ENCODE results near the gene FBLN1. TPM values are rescaled to one million over a fixed set of nuclear protein-coding genes. Genes with fewer than 3 reads are reported as not detected.

The FBLN1 gene
- total RNA-seq, 1 donor: 256 TPM

DNA sequence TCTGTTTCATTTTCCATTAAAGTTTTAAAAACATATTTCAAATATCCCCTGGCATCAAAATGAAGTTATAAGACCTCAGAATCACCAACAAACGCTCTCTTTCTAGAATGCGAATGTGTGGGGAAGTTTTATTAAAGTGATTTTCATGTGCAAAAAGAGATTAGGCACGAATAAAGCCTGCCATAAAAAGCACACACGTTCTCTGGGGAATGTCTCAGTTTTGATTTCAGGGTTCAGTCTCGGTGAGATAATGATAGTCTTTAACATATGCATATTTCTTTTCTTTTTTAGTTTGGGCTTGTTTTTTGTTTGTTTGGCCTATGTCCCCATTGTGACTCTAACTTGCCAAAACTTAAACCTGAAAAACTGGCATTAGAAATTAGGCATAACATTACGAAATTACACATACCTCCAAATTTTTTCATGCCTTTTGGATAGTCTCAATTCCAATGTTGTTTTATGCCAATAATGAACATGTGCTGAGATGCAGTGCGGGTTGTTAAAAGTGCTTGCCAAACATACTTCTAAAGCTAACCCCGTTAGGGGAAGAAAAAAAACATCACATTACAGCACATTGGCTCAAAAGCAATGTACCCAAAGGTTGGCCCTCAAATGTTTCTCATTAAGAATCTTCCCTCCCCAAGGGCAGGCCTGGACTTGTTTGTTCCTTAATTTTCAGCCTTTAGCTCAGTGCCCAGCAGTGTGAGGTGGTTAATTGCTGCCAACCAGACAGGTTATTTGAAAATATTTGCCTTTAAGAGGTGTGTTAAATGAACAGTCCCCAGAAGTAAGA, 33.2 kb upstream of the FBLN1 start:
- peak; percentile 70 for DNase-seq (ENCODE audit: low read depth)
- no peak overlapping the region for H3K4me3 ChIP-seq (ENCODE audit: low read depth, low read length)
- TF ChIP-seq, protein P1, sequence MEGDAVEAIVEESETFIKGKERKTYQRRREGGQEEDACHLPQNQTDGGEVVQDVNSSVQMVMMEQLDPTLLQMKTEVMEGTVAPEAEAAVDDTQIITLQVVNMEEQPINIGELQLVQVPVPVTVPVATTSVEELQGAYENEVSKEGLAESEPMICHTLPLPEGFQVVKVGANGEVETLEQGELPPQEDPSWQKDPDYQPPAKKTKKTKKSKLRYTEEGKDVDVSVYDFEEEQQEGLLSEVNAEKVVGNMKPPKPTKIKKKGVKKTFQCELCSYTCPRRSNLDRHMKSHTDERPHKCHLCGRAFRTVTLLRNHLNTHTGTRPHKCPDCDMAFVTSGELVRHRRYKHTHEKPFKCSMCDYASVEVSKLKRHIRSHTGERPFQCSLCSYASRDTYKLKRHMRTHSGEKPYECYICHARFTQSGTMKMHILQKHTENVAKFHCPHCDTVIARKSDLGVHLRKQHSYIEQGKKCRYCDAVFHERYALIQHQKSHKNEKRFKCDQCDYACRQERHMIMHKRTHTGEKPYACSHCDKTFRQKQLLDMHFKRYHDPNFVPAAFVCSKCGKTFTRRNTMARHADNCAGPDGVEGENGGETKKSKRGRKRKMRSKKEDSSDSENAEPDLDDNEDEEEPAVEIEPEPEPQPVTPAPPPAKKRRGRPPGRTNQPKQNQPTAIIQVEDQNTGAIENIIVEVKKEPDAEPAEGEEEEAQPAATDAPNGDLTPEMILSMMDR (IDR thresholded peaks at IDR 0.05; ENCODE audit: insufficient read depth, low read depth, low read length): no peak

DNA sequence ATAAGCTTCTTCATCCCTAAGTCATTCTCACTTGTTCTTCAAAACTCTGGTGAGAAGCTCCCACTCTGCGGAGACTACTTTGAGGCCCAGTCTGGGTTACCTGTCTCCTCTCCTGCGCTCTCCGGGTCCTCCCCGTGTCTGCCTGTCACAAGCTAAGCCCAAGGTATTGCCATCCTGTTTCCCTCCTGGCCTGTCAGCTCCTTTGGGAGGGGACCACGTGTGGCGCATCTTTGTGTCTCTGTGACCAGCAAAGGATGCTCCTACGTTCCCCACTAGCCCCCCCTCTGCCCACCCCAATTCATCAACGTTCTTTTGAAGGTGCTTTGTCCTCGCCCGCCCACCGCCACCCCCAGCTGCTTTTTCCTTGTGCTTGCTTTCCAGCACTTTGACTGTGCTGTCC, 31.8 kb upstream of the FBLN1 start:
- DNase-seq (ENCODE audit: low read depth): no peak
- TF ChIP-seq, protein P1 (IDR thresholded peaks at IDR 0.05; ENCODE audit: insufficient read depth, low read depth, low read length): no peak
- no peak overlapping the region for H3K4me3 ChIP-seq (ENCODE audit: low read depth, low read length)

DNA sequence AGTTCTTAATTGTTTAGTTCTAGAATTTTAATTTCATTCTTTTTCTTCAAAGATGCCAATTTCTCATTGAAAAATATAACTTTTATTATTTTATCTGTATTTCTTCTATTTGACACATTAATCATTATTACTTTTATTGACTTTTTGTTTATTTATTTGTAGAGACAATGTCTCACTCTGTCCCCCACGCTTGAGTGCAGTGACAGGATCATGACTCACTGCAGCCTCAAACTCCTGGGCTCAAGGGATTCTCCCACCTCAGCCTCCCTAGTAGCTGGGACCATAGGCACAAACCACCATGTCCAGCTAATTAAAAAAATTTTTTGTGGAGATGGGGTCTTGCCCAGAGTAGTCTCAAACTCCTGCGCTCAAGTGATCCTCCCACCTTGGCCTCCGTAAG, 30.3 kb upstream of the FBLN1 start:
- TF ChIP-seq, protein P1 (IDR thresholded peaks at IDR 0.05; ENCODE audit: insufficient read depth, low read depth, low read length): no peak
- no peak for DNase-seq (ENCODE audit: low read depth)
- H3K4me3 ChIP-seq (ENCODE audit: low read depth, low read length): no peak overlapping the region

DNA sequence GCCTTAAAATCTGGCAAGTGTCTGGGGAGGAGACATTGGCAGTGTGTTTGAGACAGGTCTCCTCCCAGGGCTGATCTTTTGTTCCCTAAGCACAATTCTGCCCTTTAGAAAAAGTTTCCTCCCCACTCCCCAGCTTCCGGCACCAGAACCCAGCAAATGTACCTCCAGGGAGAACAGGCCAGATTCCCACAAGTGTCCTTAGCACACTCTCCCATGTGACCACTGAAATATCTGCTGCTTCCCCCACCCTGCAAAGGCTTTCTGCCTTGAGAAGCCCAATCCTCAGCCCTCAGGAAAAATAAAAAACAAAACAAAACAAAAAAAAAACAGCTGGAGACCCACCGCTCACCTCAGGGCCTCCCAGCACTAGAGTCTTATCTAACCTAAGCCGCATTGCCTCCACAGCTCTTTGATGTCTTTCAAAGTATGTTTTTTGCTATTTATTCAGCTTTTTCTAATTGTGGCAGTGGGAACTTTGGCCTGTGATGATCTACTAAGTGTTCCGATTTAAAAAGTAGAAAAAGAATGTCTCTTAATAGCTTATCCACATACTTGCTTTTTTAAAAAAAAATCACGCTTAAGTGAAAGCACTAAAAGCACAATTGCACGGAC, 29.0 kb upstream of the FBLN1 start:
- H3K4me3 ChIP-seq (ENCODE audit: low read depth, low read length): no peak overlapping the region
- peak; percentile 69 for DNase-seq (ENCODE audit: low read depth)
- TF ChIP-seq, protein P1 (IDR thresholded peaks at IDR 0.05; ENCODE audit: insufficient read depth, low read depth, low read length): no peak

DNA sequence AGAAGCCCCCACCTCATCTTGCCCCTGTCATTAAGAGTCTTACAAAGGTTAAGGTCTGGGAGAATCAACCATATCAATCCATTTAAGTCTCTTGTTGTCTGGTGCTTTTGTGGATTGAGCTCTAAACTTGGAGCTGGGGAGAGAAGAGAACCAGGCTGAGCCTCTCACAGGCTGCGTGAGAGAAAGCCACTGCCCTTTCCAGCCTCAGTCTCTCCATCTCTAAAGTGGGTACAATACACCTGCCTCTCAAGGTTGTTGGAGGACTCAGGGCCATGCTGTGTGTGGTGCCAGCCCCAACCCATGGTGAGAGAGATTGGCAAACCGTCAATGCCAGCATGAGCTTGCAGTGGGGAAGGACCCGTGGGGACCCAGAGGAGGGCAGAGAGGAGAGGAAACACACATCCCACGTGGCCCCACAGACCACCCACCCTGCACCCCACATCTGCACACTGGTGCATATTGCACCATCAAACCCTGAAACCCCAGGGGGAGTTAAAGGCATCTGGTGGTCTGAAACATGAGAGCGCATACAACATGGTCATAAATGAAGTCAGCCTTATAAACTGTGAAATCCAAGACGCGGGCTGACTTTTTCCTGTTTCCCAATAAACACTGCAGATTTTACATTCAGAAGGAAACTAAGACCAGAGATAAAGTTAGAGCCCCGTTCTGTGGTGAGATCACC, 27.5 kb upstream of the FBLN1 start:
- TF ChIP-seq, protein P1 (IDR thresholded peaks at IDR 0.05; ENCODE audit: insufficient read depth, low read depth, low read length): no peak
- peak; percentile 90 for DNase-seq (ENCODE audit: low read depth)
- H3K4me3 ChIP-seq (ENCODE audit: low read depth, low read length): no peak overlapping the region

DNA sequence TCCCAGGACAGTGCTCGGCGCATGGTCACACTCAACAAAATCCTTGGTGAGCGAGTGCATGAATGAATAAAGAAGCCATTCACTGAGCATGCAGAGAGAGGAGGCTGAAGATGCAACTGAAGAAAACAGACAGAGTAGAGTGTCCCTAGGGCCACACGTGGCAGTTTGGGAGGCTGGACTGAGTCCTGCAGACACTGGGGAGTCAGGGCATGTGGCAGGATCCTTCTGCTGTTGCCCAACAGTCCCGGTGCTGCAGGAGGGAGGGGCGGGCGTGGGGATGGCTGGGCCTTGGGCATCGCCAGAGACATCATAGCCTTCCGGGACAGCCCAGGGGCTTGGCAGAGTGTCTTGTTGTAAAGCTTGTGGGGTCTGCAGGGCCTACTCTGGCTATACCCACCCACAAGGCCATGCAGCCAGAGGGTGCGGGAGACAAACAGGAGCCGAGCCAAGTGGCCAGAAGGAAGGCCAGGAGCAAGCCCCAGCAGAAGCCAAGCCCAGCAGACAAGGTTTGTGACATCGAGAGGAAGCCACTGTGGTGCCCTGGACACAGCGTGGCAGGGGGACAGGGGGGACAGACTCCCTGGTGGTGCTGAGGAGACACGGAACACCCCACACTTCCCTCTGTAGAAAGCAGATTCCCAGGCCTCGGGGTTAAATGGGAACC, 26.7 kb upstream of the FBLN1 start:
- peak; percentile 62 for DNase-seq (ENCODE audit: low read depth)
- TF ChIP-seq, protein P1 (IDR thresholded peaks at IDR 0.05; ENCODE audit: insufficient read depth, low read depth, low read length): no peak
- H3K4me3 ChIP-seq (ENCODE audit: low read depth, low read length): no peak overlapping the region

Measured in fibroblast of villous mesenchyme (primary cell).